Tibial nerve (tissue), 4 donors: ENCODE data around the gene EML5. TPM values are rescaled to one million over a fixed set of nuclear protein-coding genes. Genes with fewer than 3 reads are reported as not detected.

Experiments used
- DNase-seq, 2 donors: peaks; one replicate each; pipeline ENCODE4 v3.0.0-alpha.2; 2019; ENCODE audit warnings: low spot score in 2 of 2
- H3K27ac ChIP-seq, 4 donors: fragments of 200-600 bp; sonication (generic) in 3 of 4; one replicate each; pipeline ENCODE4 v1.5.1; 2017 to 2019; ENCODE audit warnings: mild to moderate bottlenecking in 1 of 4
- H3K27me3 ChIP-seq, 2 donors: fragments of 200-600 bp; sonication (generic) in 1 of 2; one replicate each; pipeline versions ENCODE4 v1.5.1 to v1.6.0; 2017 to 2019
- H3K36me3 ChIP-seq, 3 donors: fragments of 200-600 bp; sonication (generic); one replicate each; pipeline ENCODE4 v1.5.1; 2018 to 2019
- H3K4me1 ChIP-seq, 4 donors: fragments of 200-600 bp; sonication (generic) in 3 of 4; one replicate each; pipeline ENCODE4 v1.5.1; 2017 to 2019
- H3K4me3 ChIP-seq, 4 donors: fragments of 200-600 bp; sonication (generic) in 3 of 4; one replicate each; pipeline ENCODE4 v1.5.1; 2017 to 2019; ENCODE audit warnings: mild to moderate bottlenecking in 1 of 4, moderate library complexity in 1 of 4
- H3K9me3 ChIP-seq, 4 donors: fragments of 200-600 bp; sonication (generic) in 3 of 4; one replicate each; pipeline ENCODE4 v1.5.1; 2017 to 2019
- CTCF ChIP-seq, 5 experiments: fragments of 200-600 bp in 3 of 5; fragments of 450-650 bp in 2 of 5; sonication (generic) in 3 of 5; IDR thresholded peaks; one replicate each; pipeline ENCODE4 v1.5.1; 2016 to 2019; ENCODE audit warnings: antibody characterized with exemption in 5 of 5, mild to moderate bottlenecking in 3 of 5, moderate library complexity in 2 of 5
- EP300 ChIP-seq, 2 donors: sonication (generic); formaldehyde crosslinking; IDR thresholded peaks; one replicate each; pipeline ENCODE4 v1.6.1; 2017; ENCODE audit warnings: antibody characterized with exemption in 2 of 2, mild to moderate bottlenecking in 1 of 2
- POLR2A ChIP-seq, 2 donors: fragments of 450-650 bp; IDR thresholded peaks; one replicate each; pipeline ENCODE4 v1.6.1; 2017; ENCODE audit warnings: antibody characterized with exemption in 2 of 2, mild to moderate bottlenecking in 2 of 2, moderate library complexity in 2 of 2
- WGBS, 2 donors: methylation state at CpG; one replicate each; pipeline ENCODE4 v1.1.5; 2018; 5-methylcytosine and 5-hydroxymethylcytosine counted together
- total RNA-seq, 4 donors: library from RNA; depleted of rRNA; stranded (reverse); fragments of >200 nt; gene quantifications; one replicate each; pipeline ENCODE4 v1.1.0, GENCODE V29; 2016

Gene EML5
- total RNA-seq, 4 donors from 2014 or later: 0.59 to 0.87 (median 0.72) TPM

GRCh38 chr14:88837495-88837894, 44.7 kb upstream of the EML5 start:
- H3K27ac ChIP-seq: no peak overlapping the region
- 96 to 97% methylated on average over 1 of the region's 1 CpG for WGBS, 2 donors

GRCh38 chr14:88835661-88836060, 42.9 kb upstream of the EML5 start:
- Histone ChIP-seq H3K9me3 (no peaks in the 10 kb centered on the region), H3K27ac (peak overlapping the region in 2 of 4 donors; percentile 62 to 73), H3K27me3 (no peaks in the 10 kb centered on the region), H3K4me3 (no peak overlapping the region), H3K4me1 (peaks cover 0 to 33% (median 8%) of the 10 kb centered on the region in 4 donors), H3K36me3 (peaks cover 0 to 2% (median 0%) of the 10 kb centered on the region in 3 donors)
- TF ChIP-seq CTCF (IDR thresholded peaks at IDR 0.05): no peak
- TF ChIP-seq POLR2A (IDR thresholded peaks at IDR 0.05): no peak
- no peak for TF ChIP-seq EP300 (IDR thresholded peaks at IDR 0.05)
- no peak for DNase-seq

More at GRCh38 chr14:88837495-88837894, 44.7 kb upstream of the EML5 start:
- peaks cover 0 to 6% (median 0%) of the 10 kb centered on the region in 3 donors for H3K36me3 ChIP-seq
- no peak overlapping the region for H3K4me3 ChIP-seq
- no peaks in the 10 kb centered on the region for H3K27me3 ChIP-seq
- no peak for TF ChIP-seq EP300 (IDR thresholded peaks at IDR 0.05)
- no peak for TF ChIP-seq CTCF (IDR thresholded peaks at IDR 0.05)
- TF ChIP-seq POLR2A (IDR thresholded peaks at IDR 0.05): no peak
- H3K4me1 ChIP-seq: peaks cover 0 to 25% (median 8%) of the 10 kb centered on the region in 4 donors
- DNase-seq: no peak
- H3K9me3 ChIP-seq: no peaks in the 10 kb centered on the region

GRCh38 chr14:88834883-88835431, 42.2 kb upstream of the EML5 start:
- no peak for DNase-seq
- peak overlapping the region in 2 of 4 donors; percentile 62 to 73 for H3K27ac ChIP-seq
- peaks cover 0 to 35% (median 8%) of the 10 kb centered on the region in 4 donors for H3K4me1 ChIP-seq
- no peak overlapping the region for H3K4me3 ChIP-seq
- H3K27me3 ChIP-seq: no peaks in the 10 kb centered on the region
- no peaks in the 10 kb centered on the region for H3K36me3 ChIP-seq
- TF ChIP-seq EP300 (IDR thresholded peaks at IDR 0.05): no peak
- TF ChIP-seq POLR2A (IDR thresholded peaks at IDR 0.05): no peak
- no peak for TF ChIP-seq CTCF (IDR thresholded peaks at IDR 0.05)
- H3K9me3 ChIP-seq: no peaks in the 10 kb centered on the region

GRCh38 chr14:88831284-88831683, 38.5 kb upstream of the EML5 start:
- Histone ChIP-seq H3K4me3 (no peak overlapping the region), H3K27ac (no peak overlapping the region), H3K27me3 (no peaks in the 10 kb centered on the region), H3K36me3 (no peaks in the 10 kb centered on the region), H3K4me1 (peaks cover 0 to 52% (median 11%) of the 10 kb centered on the region in 4 donors), H3K9me3 (no peaks in the 10 kb centered on the region)
- DNase-seq: no peak
- TF ChIP-seq CTCF (IDR thresholded peaks at IDR 0.05) (no peak), EP300 (IDR thresholded peaks at IDR 0.05) (no peak), POLR2A (IDR thresholded peaks at IDR 0.05) (no peak)

- H3K9me3 ChIP-seq: no peaks in the 10 kb centered on the region
- no peaks in the 10 kb centered on the region for H3K27me3 ChIP-seq
- no peaks in the 10 kb centered on the region for H3K36me3 ChIP-seq
- TF ChIP-seq EP300 (IDR thresholded peaks at IDR 0.05) (no peak), CTCF (IDR thresholded peaks at IDR 0.05) (no peak), POLR2A (IDR thresholded peaks at IDR 0.05) (no peak)
- WGBS, 2 donors: 70 to 78% methylated on average over 4 of the region's 4 CpGs
- H3K4me3 ChIP-seq: no peak overlapping the region
- H3K27ac ChIP-seq: no peak overlapping the region
- no peak for DNase-seq
- peaks cover 0 to 45% (median 8%) of the 10 kb centered on the region in 4 donors for H3K4me1 ChIP-seq
These were observed 37.0 kb upstream of the EML5 start for GRCh38 chr14:88829685-88830302.
